Fibroblast of mammary gland (primary cell): ENCODE results near the gene AP5Z1.
A peak's percentile ranks its signal among the peaks of the same experiment; 100 is the strongest.
"Not testable (repeated sequence)": the region's sequence is repeated elsewhere in the genome, so short reads cannot be mapped to it uniquely, and the experiment has no call there.

Experiments
- DNase-seq: peaks from one replicate; pipeline ENCODE4 v3.0.0-alpha.2; 2010; ENCODE audit warnings: low read depth
- H3K4me3 ChIP-seq: 2 replicates; pipeline ENCODE4 v1.5.1; 2011; ENCODE audit warnings: low read depth, mild to moderate bottlenecking, low read length, moderate library complexity; ENCODE audit not compliant: control insufficient read depth
- CTCF ChIP-seq: conservative IDR thresholded peaks from 2 replicates; pipeline ENCODE4 v1.5.1; 2011; ENCODE audit warnings: low read depth, low read length, inconsistent platforms; ENCODE audit not compliant: control insufficient read depth, insufficient read depth

AP5Z1 gene

GRCh38 chr7:4791101-4791737 is 15.8 kb downstream of the AP5Z1 start:
- H3K4me3 ChIP-seq: no peak overlapping the region
- DNase-seq: no peak
- no peak for TF ChIP-seq CTCF

DNA sequence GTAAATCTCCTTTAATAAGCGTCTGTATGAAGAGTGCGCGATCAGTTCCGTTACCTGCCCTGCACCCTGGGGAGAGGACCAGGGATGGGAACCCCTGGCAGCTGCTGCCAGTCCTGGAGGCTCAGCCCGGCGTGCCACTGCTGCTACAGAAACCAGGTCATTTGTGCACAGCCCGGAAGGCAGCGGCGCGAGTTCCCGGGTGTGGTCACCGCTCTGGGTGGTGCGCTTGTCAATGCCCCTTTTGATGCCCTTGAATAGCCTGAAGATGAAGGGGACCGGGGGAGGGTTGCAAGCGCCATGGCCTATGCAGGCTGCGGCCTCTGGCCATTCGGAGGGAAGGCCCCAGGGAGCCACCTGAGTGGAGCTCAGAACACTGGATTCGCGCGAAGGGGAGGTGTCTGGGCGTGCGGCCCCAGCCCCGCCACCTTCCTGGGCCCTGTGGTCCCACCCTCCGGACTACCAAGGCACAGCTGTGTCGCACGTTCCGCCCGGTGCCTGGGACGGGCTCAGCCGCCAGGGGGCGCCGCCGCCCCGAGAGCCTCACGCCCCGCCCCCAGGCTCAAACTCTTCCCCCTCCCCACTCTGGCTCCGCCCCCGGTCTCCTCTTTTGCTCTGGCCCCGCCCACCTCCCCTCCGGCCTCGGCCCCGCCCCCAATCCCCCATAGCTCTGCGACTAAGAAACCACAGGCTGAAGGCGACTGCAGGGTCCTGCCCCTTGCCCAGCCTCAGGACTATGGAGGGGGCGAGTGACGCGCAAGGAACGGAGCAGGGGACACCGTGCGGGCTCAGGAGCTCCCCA is 16.5 kb downstream of the AP5Z1 start:
- peak; percentile 34 for TF ChIP-seq CTCF
- H3K4me3 ChIP-seq: peak overlapping the region; percentile 9
- peak; percentile 48 for DNase-seq

DNA sequence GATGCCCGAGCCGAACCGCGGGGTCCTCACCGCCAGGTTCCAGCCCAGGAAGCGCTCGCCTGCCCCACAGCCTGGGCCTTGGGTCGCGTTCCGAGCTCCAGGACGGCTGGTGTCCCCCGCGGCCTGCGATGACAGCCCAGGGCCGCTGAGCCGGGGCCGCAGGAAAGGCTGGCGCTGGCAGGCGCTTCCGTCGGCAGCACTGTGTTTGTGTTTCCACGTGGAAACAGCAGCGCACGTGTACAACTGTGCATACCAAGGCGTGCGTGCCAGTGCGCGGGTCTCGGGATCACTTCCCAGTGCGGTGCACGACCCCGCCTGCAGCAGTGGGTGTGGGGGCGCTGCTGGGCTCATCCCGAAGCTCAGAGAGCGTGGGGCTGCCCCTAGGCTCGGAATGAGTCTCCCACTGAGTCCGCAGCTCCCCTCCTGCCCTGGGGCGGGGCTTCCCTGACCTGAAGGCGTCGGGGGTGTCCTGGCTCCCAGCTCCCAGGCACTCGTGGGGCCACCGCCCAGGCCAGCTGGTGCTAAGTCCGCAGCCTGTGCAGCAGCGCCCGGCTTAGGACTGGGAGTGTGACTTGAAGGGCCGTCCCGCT is 17.2 kb downstream of the AP5Z1 start:
- DNase-seq: peak; percentile 14
- no peak for TF ChIP-seq CTCF
- H3K4me3 ChIP-seq: peak overlapping the region; percentile 9

GRCh38 chr7:4793385-4793993 is 18.1 kb downstream of the AP5Z1 start:
- not testable (repeated sequence) for DNase-seq, H3K4me3 ChIP-seq

- DNase-seq: not testable (repeated sequence)
These were observed 18.7 kb downstream of the AP5Z1 start for GRCh38 chr7:4794171-4794570.

GRCh38 chr7:4794591-4795350 is 19.3 kb downstream of the AP5Z1 start:
- no peak overlapping the region for H3K4me3 ChIP-seq
- TF ChIP-seq CTCF: no peak
- DNase-seq: no peak

More at GRCh38 chr7:4794171-4794570, 18.7 kb downstream of the AP5Z1 start:
- H3K4me3 ChIP-seq: not testable (repeated sequence)

GRCh38 chr7:4796453-4796852 is 21.0 kb downstream of the AP5Z1 start:
- H3K4me3 ChIP-seq: no peak overlapping the region
- no peak for TF ChIP-seq CTCF
- DNase-seq: no peak
